ENCODE measurements around the gene HSPD1. TPM values are rescaled to one million over a fixed set of nuclear protein-coding genes. Genes with fewer than 3 reads are reported as not detected.
"Not testable (repeated sequence)": the region's sequence is repeated elsewhere in the genome, so short reads cannot be mapped to it uniquely, and the experiment has no call there.

Gene HSPD1
- total RNA-seq, 1 donor from 2014 or later, result 391 TPM

GRCh38 chr2:197453914-197454398 lies 45.7 kb downstream of the HSPD1 start:
- no peak for TF ChIP-seq CTCF (IDR thresholded peaks at IDR 0.05; ENCODE audit: insufficient read depth, low read length, severe bottlenecking)
- Histone ChIP-seq H3K4me3 (ENCODE audit: low read depth, low read length) (peak overlapping the region; percentile 68), H3K36me3 (ENCODE audit: control insufficient read depth, insufficient read depth, low read length) (no peaks in the 10 kb centered on the region), H3K27me3 (ENCODE audit: control insufficient read depth, insufficient read depth, low read length) (no peaks in the 10 kb centered on the region)
- FAIRE-seq (no peak), DNase-seq (ENCODE audit: low read depth) (peak; percentile 89)

DNA sequence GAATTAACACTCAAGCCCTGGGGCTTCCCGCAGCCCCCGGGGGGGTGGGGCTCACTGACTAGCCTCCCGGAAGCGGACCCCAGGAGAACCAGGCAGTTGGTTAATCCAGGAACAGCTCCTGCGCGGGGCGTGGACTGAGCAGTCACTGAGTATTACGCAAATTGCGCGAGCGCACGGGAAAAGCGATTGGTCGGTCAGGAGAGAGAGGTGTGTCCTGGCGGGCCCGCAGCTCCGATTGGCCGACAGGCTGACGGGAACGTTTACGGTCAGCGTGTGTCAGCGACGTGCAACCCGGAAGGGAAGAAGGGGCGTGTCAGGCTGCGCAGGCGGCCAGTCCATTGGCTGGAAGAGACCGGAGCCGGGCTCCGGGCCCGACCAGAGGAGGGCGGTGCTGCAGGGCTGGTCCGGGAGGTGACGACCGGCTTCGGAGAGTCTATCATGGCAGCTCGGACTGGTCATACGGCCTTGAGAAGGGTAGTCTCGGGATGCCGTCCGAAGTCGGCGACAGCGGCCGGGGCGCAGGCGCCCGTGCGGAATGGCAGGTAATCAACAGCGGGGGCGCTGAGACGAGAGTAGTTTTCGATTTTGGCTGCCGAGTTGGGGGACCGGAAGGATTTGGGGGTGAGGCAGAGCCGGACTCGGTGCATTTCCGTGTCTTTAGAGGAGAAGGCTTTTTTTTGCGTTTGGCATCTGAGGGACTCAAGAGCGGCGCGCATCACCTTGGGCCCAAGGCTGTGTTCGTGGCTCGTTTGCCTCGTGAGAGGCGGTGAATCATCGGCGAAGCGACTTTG lies 46.3 kb downstream of the HSPD1 start, which contains the start of gene COQ10B:
COQ10B (plus strand) TSS at position 430 of the 791 bp plus-strand sequence; CDS start at position 439, 9 bp downstream.
- Histone ChIP-seq H3K4me3 (ENCODE audit: low read depth, low read length) (peak within 1 kb of the TSS; percentile 68), H3K36me3 (ENCODE audit: control insufficient read depth, insufficient read depth, low read length) (no peaks in the 10 kb centered on the region), H3K27me3 (ENCODE audit: control insufficient read depth, insufficient read depth, low read length) (no peaks in the 10 kb centered on the region)
- no peak for FAIRE-seq
- peak; percentile 41 for TF ChIP-seq CTCF (IDR thresholded peaks at IDR 0.05; ENCODE audit: insufficient read depth, low read length, severe bottlenecking)
- DNase-seq (ENCODE audit: low read depth), result peak; percentile 99

- DNase-seq (ENCODE audit: low read depth) (no peak), FAIRE-seq (no peak)
- Histone ChIP-seq H3K4me3 (ENCODE audit: low read depth, low read length) (peak overlapping the region; percentile 68), H3K27me3 (ENCODE audit: control insufficient read depth, insufficient read depth, low read length) (no peaks in the 10 kb centered on the region), H3K36me3 (ENCODE audit: control insufficient read depth, insufficient read depth, low read length) (no peaks in the 10 kb centered on the region)
- TF ChIP-seq CTCF (IDR thresholded peaks at IDR 0.05; ENCODE audit: insufficient read depth, low read length, severe bottlenecking), result no peak
These were observed 46.9 kb downstream of the HSPD1 start for GRCh38 chr2:197452754-197453122.

DNA sequence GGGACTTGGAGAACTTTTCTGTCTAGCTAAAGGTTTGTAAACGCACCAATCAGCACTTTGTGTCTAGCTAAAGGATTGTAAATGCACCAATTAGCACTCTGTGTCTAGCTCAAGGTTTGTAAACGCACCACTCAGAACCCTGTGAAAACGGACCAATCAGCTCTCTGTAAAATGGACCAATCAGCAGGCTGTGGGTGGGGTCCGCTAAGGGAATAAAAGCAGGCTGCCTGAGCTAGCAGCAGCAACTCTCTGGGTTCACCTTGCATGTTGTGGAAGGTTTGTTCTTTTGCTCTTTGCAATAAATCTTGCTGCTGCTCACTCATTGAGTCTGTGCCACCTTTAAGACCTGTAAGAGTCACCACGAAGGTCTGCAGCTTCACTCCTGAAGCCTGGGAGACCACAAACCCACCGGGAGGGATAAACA lies 48.7 kb downstream of the HSPD1 start:
- DNase-seq (ENCODE audit: low read depth); H3K36me3 ChIP-seq (ENCODE audit: control insufficient read depth, insufficient read depth, low read length); FAIRE-seq; H3K27me3 ChIP-seq (ENCODE audit: control insufficient read depth, insufficient read depth, low read length); H3K4me3 ChIP-seq (ENCODE audit: low read depth, low read length): not testable (repeated sequence)

- Histone ChIP-seq H3K4me3 (ENCODE audit: low read depth, low read length) (no peak overlapping the region), H3K27me3 (ENCODE audit: control insufficient read depth, insufficient read depth, low read length) (no peaks in the 10 kb centered on the region), H3K36me3 (ENCODE audit: control insufficient read depth, insufficient read depth, low read length) (no peaks in the 10 kb centered on the region)
- no peak for DNase-seq (ENCODE audit: low read depth)
- no peak for TF ChIP-seq CTCF (IDR thresholded peaks at IDR 0.05; ENCODE audit: insufficient read depth, low read length, severe bottlenecking)
- FAIRE-seq, result no peak
These were observed 49.2 kb downstream of the HSPD1 start for GRCh38 chr2:197450465-197450864.

DNA sequence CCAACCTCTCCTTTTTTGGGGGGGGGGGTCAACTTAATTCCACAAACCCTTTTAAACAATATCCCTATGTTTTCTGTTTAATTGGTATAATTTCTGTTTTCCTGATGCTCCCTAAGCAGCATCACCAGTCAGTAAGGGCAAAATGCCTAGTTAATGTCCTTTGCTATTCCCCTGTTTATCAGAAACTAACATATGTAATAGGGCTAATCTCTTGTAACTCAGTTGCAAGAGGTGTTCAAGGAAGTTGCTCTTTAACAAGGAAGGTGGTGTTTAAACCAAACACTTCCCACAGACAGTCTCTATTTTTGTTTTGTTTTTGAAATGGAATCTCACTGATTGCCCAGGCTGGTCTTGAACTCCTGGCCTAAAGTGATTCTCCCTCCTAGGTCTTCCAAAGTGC lies 52.8 kb downstream of the HSPD1 start:
- no peak overlapping the region for H3K4me3 ChIP-seq (ENCODE audit: low read depth, low read length)
- no peaks in the 10 kb centered on the region for H3K27me3 ChIP-seq (ENCODE audit: control insufficient read depth, insufficient read depth, low read length)
- no peak for FAIRE-seq
- no peak for DNase-seq (ENCODE audit: low read depth)
- H3K36me3 ChIP-seq (ENCODE audit: control insufficient read depth, insufficient read depth, low read length), result no peaks in the 10 kb centered on the region
- TF ChIP-seq CTCF (IDR thresholded peaks at IDR 0.05; ENCODE audit: insufficient read depth, low read length, severe bottlenecking), result no peak
